GM12892 (cell line): Measurements from ENCODE around the gene FCN1.
"Not testable (repeated sequence)": the region's sequence is repeated elsewhere in the genome, so short reads cannot be mapped to it uniquely, and the experiment has no call there.

ENCODE experiments used
- DNase-seq: peaks from one replicate; pipeline ENCODE4 v3.0.0; 2011; ENCODE audit not compliant: insufficient read length
- FAIRE-seq: peaks from 2 replicates; lab custom pipeline; 2011; peaks lifted over from hg19 to GRCh38; lab: Jason Lieb, UNC
- POLR2A ChIP-seq: IDR thresholded peaks from 2 replicates; pipeline ENCODE4 v1.6.1; 2011; ENCODE audit warnings: low read depth, low read length, control low read depth
- POLR2AphosphoS5 ChIP-seq: IDR thresholded peaks from 2 replicates; pipeline ENCODE4 v1.6.1; 2011; ENCODE audit warnings: low read depth, low read length, control low read depth
- TAF1 ChIP-seq: IDR thresholded peaks from 2 replicates; pipeline ENCODE4 v1.6.1; 2011; ENCODE audit warnings: low read depth, mild to moderate bottlenecking, control low read depth, low read length, borderline replicate concordance

Gene FCN1

GRCh38 chr9:134860510-134860909 lies 57.2 kb downstream of the FCN1 start:
- DNase-seq: no peak
- TF ChIP-seq TAF1 (no peak), POLR2AphosphoS5 (no peak), POLR2A (no peak)
- FAIRE-seq: no peak

GRCh38 chr9:134858051-134858841 lies 59.5 kb downstream of the FCN1 start:
- DNase-seq (peak; percentile 56), FAIRE-seq (peak; percentile 21)
- peak; percentile 27; the same call in 1 of the 2 replicates for TF ChIP-seq POLR2AphosphoS5
- no peak for TF ChIP-seq POLR2A

- not testable (repeated sequence) for DNase-seq, FAIRE-seq
Measured at GRCh38 chr9:134857451-134857850, 60.3 kb downstream of the FCN1 start.

GRCh38 chr9:134855900-134856377 lies 61.8 kb downstream of the FCN1 start:
- FAIRE-seq: no peak
- no peak for DNase-seq
- TF ChIP-seq POLR2AphosphoS5 (no peak), TAF1 (no peak), POLR2A (no peak)
